A673 (cell line): ENCODE data around the gene GIMAP1.

ENCODE experiments used
- CTCF ChIP-seq: fragments of 300-800, 200-600 bp; sonication (generic); conservative IDR thresholded peaks from 2 replicates; pipeline ENCODE4 v1.5.1; 2017; ENCODE audit warnings: low read depth, mild to moderate bottlenecking, antibody characterized with exemption, low read length, moderate library complexity, mixed read lengths
- EZH2 ChIP-seq: fragments of 200-600 bp; sonication (generic); IDR thresholded peaks from 2 replicates; pipeline ENCODE4 v1.6.1; 2017; ENCODE audit warnings: borderline replicate concordance, low read depth, mild to moderate bottlenecking, mixed read lengths, antibody characterized with exemption, low read length; ENCODE audit not compliant: poor library complexity, severe bottlenecking

GRCh38 chr7:150735596-150736358 is 19.4 kb downstream of the GIMAP1 start:
- no peak for TF ChIP-seq CTCF
- no peak for TF ChIP-seq EZH2
